RPMI8226 (cell line): ENCODE measurements around the gene ZNF594.
"Not testable (repeated sequence)": the region's sequence is repeated elsewhere in the genome, so short reads cannot be mapped to it uniquely, and the experiment has no call there.

Experiments
- DNase-seq: peaks from one replicate; pipeline ENCODE4 v3.0.0-alpha.2; 2015

ZNF594 gene

GRCh38 chr17:5191541-5192417 is at the start of gene ZNF594:
TSS of gene ZNF594 (minus strand) at chr17:5191868. CDS start at chr17:5184256, 7,612 bp downstream.
- peak; percentile 95 for DNase-seq

DNA sequence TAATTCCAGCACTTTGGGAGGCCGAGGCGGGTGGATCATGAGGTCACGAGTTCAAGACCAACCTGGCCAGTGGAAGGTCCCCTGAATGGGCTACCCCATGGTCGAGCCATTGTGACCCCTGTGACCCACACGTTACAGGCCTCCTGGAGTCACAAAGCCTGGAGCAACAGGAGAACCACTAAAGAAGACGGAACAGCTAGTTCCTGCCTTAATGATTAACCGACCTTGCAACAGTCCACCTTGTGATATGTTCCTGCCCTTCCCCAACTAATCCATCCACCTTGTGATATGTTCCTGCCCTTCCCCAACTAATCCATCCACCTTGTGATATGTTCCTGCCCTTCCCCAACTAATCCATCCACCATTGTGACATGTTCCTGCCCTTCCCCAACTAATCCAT is 48.1 kb upstream of the ZNF594 start:
- not testable (repeated sequence) for DNase-seq

DNA sequence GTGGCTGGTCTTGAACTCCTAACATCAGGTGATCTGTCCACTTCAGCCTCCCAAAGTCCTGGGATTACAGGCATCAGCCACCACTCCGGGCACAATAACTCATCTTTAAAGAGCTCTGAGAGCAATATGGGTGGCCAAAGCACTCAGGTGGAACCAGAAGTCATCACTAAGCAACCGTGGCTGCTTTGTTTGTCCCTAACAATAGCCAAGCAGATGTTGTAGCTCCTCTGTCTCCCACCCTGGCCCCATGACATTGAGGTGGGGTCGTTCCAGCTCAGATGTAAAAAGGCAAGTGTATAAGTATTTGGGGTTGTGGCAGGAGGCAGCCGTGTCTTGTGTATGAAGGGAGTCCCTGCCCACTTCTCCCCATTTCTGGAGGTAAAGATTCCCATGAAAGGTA is 46.7 kb upstream of the ZNF594 start:
- DNase-seq = no peak

DNA sequence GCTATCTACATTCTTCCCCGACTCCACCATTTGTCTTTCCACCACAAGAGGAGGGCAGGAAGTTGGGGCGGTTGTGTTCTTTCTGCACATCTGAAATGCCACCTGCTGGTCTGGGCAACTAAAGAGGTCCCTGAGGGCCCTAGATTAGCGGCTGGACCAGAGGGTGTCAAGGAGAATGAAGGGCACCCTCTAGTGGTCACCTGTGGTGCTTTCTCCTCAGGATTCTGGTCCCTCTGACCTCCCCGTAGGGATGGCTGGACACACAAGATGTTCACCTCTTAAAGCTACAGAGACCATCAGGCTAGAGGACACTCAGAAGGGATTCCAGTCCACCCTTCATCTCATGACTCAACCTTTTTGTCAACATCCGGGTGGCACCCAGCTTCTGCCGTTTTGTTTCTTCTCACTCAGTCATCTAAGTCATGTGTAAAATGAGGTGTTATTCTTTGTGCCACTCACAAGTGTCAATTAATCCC is 45.9 kb upstream of the ZNF594 start:
- DNase-seq = peak; percentile 79

DNA sequence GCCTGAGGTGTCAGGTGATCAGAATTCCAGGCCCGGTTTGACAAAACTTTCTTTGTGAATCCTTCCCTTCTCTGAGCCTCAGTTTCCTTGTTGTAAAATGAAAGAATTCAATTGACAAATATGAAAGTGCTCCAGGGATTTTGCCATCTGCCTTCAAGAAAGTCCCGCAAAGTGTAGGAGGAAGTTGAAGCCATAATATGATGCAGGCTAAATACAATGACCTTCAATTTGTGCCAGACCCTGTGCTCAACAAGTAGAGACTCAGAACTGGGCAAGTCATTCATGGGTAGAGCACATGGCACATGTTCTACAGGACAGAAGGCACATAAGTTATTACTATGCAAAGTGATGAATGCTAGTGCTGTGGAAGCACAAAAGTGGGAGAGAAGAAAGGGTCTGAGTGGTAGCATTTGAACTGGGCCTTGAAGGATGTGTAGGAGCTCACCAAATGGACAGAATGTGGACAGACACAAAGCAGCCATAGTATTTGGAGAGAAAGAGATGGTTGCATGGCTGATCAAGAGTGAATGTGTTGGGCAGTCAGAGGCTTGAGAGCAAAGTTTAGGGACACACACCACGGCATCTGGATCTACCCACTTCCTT is 45.4 kb upstream of the ZNF594 start:
- DNase-seq = no peak

GRCh38 chr17:5234645-5235576 is 43.2 kb upstream of the ZNF594 start, which contains the start of gene SCIMP:
TSS of gene SCIMP (minus strand) at chr17:5234860. CDS start at chr17:5234755, 105 bp downstream.
- peak; percentile 20 for DNase-seq

- not testable (repeated sequence) for DNase-seq
Measured at GRCh38 chr17:5233492-5233891, 41.8 kb upstream of the ZNF594 start.

DNA sequence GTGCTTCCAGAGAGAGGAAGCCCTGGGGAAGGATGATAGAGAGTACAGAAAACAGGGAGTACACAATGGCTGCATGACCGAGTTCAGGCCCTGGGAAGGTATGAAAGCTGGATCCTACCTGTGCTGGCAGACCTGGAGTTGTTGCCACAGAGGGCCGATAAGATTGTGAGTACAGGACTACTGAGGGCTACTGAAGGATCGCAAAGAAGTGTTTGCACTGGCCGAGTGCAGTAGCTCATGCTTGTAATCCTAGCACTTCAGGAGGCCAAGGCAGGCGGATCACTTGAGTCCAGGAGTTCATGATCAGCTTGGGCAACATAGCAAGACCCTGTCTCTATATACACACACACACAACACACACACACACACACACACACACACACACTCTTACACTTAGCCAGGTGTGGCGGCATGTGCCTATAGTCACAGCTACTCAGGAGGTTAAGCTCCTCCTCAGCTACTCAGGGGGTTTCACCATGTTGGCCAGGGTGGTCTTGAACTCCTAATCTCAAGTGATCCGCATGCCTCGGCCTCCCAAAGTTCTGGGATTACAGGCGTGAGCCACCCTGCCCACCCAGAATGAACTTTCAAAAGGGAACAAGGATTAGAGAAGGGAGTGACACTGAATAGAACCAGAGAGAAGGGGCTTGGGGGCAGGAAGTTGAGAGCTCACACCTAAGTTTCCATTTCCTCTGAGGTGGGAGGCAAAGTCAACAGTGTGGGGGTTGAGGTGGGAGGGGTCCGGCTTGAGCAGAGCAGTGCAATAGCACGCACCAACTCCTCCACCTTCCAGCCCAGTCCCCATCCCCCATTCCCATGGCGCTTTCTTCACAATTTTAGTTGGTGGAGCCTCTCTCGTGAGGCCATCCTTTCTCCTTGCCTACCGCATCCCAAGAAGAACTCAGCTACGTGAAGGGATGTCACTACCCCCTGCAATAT is 35.5 kb upstream of the ZNF594 start:
- no peak for DNase-seq

DNA sequence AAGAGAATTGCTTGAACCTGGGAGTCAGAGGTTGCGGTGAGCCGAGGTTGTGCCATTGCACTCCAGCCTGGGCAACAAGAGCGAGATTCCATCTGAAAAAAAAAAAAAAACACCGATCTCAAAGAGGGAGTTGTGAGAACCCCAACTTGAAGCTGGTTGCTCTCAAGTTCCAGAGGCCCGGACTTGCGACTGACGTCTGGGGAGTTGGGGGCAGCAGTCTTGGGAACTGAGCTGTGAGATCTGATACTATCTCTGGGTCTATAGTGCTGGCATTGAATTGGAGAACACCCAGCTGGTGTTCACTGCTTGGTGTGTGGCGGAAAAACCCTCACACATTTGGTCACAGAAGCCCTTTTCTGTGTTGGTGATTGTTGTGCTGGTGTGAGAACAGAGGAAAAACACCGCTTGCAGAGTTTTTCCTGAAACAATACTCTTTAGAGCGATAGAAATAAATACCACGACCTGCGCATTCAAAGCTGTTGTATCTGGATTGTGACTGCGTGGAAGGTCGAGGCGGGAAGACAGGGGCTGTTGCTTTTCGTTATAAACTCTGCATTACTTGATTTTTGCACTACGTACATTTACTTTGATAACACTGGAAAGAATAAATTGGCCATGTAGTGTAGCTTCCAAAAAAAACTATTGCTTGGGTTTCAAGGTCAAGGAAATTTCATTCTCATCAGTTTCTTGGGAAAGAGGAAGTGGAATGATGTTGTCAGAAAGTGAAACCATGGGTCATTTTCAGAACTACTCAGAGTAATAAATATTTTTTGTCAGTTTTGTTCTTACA is 34.2 kb upstream of the ZNF594 start:
- peak; percentile 13 for DNase-seq

DNA sequence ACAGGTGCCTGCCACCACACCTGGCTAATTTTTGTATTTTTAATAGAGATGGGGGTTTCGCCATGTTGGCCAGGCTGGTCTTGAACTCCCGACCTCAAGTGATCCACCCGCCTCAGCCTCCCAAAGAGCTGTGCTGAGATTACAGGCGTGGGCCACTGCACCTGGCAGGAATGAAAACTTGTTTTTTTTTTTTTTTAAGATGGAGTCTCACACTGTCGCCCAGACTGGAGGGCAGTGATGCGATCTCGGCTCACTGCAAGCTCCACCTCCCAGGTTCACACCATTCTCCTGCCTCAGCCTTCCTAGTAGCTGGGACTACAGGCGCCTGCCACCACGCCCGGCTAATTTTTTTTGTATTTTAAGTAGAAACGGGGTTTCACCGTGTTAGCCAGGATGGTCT is 30.2 kb upstream of the ZNF594 start:
- DNase-seq = not testable (repeated sequence)

DNA sequence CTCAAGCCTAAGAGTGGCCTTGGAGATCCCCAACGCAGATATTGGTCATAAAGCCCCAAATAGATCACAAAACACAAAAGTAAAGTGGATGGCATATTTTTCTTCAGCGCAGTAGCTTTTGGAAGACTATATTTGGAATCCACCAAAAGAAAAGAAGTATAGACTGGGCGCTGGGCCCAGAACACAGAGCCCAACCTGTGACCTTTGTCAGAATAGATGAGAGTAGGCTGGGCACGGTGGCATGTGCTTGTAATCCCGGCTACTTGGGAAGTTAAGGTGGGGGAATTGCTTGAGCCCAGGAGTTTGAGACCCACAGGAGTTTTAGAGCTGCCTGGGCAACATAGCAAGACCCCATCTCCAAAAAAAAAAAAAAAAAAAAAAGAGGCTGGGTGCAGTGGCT is 28.4 kb upstream of the ZNF594 start:
- DNase-seq = peak; percentile 14

DNA sequence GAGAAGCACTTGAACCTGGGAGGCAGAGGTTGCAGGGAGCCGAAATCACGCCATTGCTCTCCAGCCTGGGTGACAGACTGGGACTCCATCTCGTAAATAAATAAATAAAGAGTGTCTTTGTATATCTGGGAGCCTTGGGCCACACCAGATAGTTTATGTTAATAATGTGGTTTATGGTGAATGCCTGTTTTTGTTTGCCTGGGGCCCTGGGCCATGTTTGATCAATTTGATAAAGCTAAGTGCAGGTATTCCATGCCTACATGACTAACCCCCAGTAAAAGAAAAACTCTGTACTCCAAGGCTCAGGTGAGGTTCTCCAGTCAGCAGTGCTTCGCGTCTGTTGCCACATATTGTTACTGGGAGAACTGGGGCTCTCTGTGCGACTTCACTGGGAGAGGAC is 27.9 kb upstream of the ZNF594 start:
- DNase-seq = no peak

DNA sequence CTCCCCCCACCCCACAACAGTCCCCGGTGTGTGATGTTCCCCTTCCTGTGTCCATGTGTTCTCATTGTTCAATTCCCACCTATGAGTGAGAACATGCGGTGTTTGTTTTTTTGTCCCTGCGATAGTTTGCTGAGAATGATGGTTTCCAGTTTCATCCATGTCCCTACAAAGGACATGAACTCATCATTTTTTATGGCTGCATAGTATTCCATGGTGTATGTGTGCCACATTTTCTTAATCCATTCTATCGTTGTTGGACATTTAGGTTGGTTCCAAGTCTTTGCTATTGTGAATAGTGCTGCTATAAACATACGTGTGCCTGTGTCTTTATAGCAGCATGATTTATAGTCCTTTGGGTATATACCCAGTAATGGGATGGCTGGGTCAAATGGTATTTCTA is 25.9 kb upstream of the ZNF594 start:
- DNase-seq = not testable (repeated sequence)

- DNase-seq = no peak
Measured at GRCh38 chr17:5211458-5211857, 19.8 kb upstream of the ZNF594 start.

DNA sequence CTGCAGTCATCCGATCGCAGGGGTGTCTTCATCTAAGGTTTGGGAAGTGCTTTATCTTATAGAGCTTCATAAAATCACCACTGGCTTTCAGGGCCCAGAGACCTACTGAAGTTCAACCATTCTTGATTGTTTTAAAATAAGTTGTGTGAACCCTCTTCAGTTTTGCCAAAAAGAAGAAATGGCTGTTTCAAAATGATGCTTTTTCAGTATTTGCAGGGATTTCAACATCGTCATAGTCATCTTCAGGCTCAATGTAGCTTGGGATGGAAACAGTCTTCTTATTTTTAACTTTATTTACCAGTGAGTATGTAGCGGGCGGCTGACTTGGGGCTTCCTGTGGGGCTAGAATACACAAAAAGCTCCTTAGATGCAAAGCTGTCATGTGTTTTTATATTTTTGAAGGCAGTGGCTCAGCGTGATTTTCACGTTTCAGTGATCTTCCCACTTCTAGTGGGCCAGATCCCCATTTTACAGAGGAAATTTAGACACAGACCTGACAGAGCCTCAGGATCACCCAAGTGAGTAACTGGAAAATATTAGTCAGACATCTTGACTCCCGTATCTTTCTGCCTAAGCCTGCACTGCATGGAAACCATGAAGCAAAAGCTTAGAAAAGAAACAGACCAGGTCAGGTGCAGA is 19.1 kb upstream of the ZNF594 start:
- no peak for DNase-seq

DNA sequence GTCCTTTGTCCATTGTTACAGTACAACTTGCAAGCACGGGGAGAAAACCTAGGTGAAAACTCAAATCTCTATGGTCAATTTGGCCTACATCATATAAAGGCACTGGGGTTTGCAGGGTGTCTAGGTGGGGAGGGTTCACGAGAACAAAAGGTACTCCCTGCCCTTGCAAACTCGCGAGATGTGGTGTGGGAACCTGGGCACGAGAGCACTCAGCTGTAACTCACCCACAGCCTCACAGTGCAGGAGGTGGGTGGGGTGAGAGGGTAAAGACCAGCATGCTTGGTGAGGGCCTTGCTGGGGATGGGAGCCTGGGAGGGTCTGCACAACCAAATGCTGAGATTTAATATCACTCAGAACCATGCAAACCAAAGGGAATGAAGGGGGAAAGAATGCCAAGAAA is 18.4 kb upstream of the ZNF594 start:
- no peak for DNase-seq

DNA sequence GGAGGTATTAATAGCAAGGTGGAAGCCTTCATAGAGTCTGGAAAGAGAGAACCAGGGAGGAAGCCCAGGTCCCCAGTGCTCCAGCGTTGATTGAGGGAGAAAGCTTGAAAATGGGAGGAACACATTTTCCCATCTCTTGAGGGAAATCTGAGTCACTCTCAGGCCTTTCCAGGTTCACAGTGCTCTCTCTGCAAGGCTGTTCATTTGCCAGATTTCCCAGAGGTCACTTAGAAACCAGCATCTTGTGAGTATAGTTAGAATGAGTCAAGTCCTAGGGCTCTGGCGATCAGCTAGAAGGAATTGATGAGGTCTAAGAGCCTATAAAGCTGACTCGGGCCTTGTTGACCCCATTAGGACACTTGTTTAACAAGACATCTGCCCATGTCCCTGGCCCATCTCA is 17.7 kb upstream of the ZNF594 start:
- DNase-seq = no peak

DNA sequence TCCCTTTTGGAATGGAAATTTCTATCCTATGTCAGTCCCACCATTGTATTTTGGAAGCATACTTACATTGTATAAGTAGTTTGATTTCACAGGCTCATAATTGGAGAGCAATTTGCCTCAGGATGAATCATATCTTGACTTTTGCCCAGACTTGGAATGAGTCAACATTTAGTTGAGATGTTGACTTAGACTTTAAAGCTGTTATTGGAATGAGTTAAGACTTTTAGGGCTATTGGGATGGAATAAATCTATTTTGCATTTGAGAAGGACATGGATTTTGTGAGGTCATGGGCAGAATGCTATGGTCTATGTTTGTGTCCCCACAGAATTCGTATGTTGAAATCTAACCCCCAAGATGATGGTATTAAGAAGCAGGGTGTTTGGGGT is 12.2 kb upstream of the ZNF594 start:
- no peak for DNase-seq

DNA sequence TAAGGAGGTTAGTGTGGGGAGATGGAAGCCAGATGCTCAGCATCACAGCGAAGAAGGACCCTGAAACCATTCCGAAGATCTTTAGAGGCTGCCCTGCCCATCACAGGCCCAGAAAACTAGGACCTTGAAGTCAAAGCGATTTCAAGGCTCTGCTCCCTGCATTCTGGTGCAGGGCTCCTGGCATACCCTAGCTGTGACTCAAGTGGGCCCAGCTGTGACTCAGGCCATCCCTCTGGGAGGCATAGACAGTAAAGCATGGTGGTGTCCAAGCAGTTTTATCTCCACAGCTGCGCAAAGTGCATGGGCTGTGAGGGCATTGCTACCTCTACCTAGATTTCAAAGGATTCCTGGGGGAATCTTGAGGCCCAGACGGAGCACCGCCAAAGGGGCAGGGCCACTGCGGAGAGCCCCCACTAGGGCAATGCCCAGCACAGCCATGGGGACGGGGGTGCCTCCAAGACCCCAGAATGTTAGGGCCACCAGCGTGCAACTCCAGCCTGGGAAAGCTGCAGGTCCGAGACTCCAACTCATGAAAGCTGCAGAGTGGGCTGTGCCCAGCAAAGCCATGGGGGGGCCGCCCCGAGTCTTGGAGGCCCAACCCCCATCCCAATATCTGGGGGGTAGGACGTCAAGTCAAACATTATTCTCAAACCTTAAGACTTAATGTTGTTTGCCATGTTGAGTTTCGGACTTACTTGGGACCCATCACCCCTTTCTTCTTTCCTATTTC is 11.7 kb upstream of the ZNF594 start:
- no peak for DNase-seq

GRCh38 chr17:5201011-5201410 is 9.3 kb upstream of the ZNF594 start:
- no peak for DNase-seq
